OCI-LY1 (cell line): ENCODE results near the gene GMDS.

ENCODE experiments used
- H2AFZ ChIP-seq: fragments of 200-600 bp; sonication (generic), shearing (Covaris generic); 2 replicates; pipeline ENCODE4 v1.6.0; 2014; ENCODE audit warnings: antibody characterized with exemption, mild to moderate bottlenecking, low read length
- H3F3A ChIP-seq: fragments of 200-600 bp; sonication (generic), shearing (Covaris generic); 2 replicates; pipeline ENCODE4 v1.6.0; 2014; ENCODE audit warnings: mild to moderate bottlenecking, antibody characterized with exemption, low read length, moderate library complexity; ENCODE audit not compliant: insufficient read depth
- H3K27ac ChIP-seq: fragments of 200-600 bp; sonication (generic); 2 replicates; pipeline ENCODE4 v1.5.1; 2014; ENCODE audit warnings: low read length, mixed run types, mild to moderate bottlenecking, low read depth; ENCODE audit not compliant: poor library complexity, severe bottlenecking
- H3K27me3 ChIP-seq: fragments of 200-600 bp; sonication (generic); 2 replicates; pipeline ENCODE4 v1.6.0; 2014; ENCODE audit warnings: antibody characterized with exemption, mild to moderate bottlenecking, low read length, moderate library complexity; ENCODE audit not compliant: insufficient read depth
- H3K36me3 ChIP-seq: fragments of 200-600 bp; sonication (generic); 2 replicates; pipeline ENCODE4 v1.6.1; 2014; ENCODE audit warnings: mild to moderate bottlenecking, antibody characterized with exemption, low read length, moderate library complexity, mixed read lengths; ENCODE audit not compliant: insufficient read depth
- H3K4me1 ChIP-seq: fragments of 200-600 bp; sonication (generic); 2 replicates; pipeline ENCODE4 v1.5.1; 2014; ENCODE audit warnings: mild to moderate bottlenecking, low read length, moderate library complexity; ENCODE audit not compliant: insufficient read depth, severe bottlenecking
- H3K4me2 ChIP-seq: fragments of 200-600 bp; sonication (generic), shearing (Covaris generic); 2 replicates; pipeline ENCODE4 v1.6.1; 2014; ENCODE audit warnings: low read length
- H3K4me3 ChIP-seq: fragments of 200-600 bp; sonication (generic); 2 replicates; pipeline ENCODE4 v1.5.1; 2014; ENCODE audit warnings: low read length, low read depth, mild to moderate bottlenecking, mixed read lengths; ENCODE audit not compliant: poor library complexity, severe bottlenecking
- H3K79me2 ChIP-seq: fragments of 200-600 bp; shearing (Covaris generic); 2 replicates; pipeline ENCODE4 v1.6.1; 2016; ENCODE audit warnings: mixed run types, low read length, mixed read lengths; ENCODE audit not compliant: insufficient read depth
- H3K9ac ChIP-seq: fragments of 200-600 bp; sonication (generic), shearing (Covaris generic); 2 replicates; pipeline ENCODE4 v1.6.1; 2014; ENCODE audit warnings: mild to moderate bottlenecking, low read length, mixed read lengths
- H3K9me2 ChIP-seq: fragments of 200-600 bp; sonication (generic), shearing (Covaris generic); 2 replicates; pipeline ENCODE4 v1.6.1; 2014; ENCODE audit warnings: low read depth, mild to moderate bottlenecking, low read length, mixed read lengths
- H3K9me3 ChIP-seq: fragments of 200-600 bp; shearing (Covaris generic); 2 replicates; pipeline ENCODE4 v1.6.1; 2014; ENCODE audit warnings: low read length, mixed read lengths
- H4K20me1 ChIP-seq: fragments of 200-600 bp; sonication (generic), shearing (Covaris generic); 2 replicates; pipeline ENCODE4 v1.6.0; 2016; ENCODE audit warnings: mild to moderate bottlenecking, low read length; ENCODE audit not compliant: insufficient read depth
- EZH2 ChIP-seq: fragments of 200-600 bp; sonication (generic), shearing (Covaris generic); IDR thresholded peaks from 2 replicates; pipeline ENCODE4 v1.8.0; 2017; ENCODE audit warnings: borderline replicate concordance, mixed run types, mild to moderate bottlenecking, antibody characterized with exemption, low read length, moderate library complexity, mixed read lengths
- TF ChIP-seq, protein P1 (sequence below): fragments of 200-600 bp; sonication (generic), shearing (Covaris generic); IDR thresholded peaks from 2 replicates; pipeline ENCODE4 v1.5.1; 2017; ENCODE audit warnings: mild to moderate bottlenecking, antibody characterized with exemption, low read length, moderate library complexity, mixed read lengths

Gene GMDS

GRCh38 chr6:1840491-1841121, 404.8 kb downstream of the GMDS start:
- Histone ChIP-seq H4K20me1 (no peaks in the 10 kb centered on the region), H3K79me2 (no peaks in the 10 kb centered on the region), H3K9ac (no peak overlapping the region), H3K27ac (no peak overlapping the region), H3K4me2 (no peak overlapping the region), H3K4me3 (no peak overlapping the region), H3K4me1 (peaks cover 13% of the 10 kb centered on the region), H3K9me2 (no peaks in the 10 kb centered on the region), H3F3A (no peaks in the 10 kb centered on the region), H2AFZ (no peak overlapping the region), H3K36me3 (no peaks in the 10 kb centered on the region; the same call in 1 of the 2 replicates), H3K9me3 (0 out of 2 replicates have a peak, but pooled peaks cover 6% of the 10 kb centered on the region), H3K27me3 (no peaks in the 10 kb centered on the region)
- no peak for TF ChIP-seq EZH2
- TF ChIP-seq, protein P1, sequence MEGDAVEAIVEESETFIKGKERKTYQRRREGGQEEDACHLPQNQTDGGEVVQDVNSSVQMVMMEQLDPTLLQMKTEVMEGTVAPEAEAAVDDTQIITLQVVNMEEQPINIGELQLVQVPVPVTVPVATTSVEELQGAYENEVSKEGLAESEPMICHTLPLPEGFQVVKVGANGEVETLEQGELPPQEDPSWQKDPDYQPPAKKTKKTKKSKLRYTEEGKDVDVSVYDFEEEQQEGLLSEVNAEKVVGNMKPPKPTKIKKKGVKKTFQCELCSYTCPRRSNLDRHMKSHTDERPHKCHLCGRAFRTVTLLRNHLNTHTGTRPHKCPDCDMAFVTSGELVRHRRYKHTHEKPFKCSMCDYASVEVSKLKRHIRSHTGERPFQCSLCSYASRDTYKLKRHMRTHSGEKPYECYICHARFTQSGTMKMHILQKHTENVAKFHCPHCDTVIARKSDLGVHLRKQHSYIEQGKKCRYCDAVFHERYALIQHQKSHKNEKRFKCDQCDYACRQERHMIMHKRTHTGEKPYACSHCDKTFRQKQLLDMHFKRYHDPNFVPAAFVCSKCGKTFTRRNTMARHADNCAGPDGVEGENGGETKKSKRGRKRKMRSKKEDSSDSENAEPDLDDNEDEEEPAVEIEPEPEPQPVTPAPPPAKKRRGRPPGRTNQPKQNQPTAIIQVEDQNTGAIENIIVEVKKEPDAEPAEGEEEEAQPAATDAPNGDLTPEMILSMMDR = no peak

DNA sequence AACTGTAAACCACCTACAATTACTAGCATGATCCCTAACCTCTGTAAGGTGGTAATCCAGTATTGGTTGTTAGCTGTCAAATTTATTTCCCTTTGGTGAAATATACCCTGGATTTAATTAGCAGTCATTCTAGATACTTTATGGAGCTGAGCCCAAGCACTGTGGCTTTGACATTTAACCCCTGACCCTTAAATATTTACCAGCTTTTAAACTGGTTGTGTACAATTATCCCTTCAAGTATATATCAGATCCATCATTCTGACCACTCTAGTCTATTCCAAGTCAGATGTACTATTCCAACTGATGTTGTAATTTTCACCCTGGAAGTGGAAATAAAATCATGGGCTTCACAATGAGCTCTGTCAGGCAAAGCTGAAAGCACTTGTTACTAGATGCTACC, 406.0 kb downstream of the GMDS start:
- no peak overlapping the region for H2AFZ ChIP-seq

DNA sequence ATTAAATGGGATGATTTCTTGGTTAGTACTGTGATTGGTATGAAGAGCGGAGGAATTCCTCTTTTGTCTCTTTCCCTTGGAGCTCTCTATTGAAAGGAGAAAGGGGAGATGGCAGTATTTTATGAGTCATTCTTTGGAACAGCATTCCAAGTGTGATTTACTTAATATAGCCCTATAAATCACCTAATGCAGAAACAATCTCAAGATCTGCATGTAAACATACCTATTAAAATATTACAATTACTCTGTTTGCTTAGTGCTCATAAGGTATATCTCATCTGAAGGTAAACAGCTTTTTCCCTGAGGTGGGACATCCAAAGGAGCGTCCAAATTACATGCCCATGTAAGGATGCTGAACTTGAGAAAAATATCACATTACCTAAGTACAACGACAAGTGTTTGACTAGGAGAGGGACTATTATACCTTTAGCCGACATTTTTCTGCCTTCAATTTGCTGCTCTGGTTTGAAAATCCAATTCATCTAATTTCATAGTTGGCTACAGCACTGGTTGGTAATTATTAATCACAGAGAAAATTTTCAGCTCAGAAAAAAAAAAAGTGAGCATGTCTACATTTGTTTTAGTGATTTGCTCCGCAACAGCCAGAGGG, 406.7 kb downstream of the GMDS start:
- Histone ChIP-seq H3K4me3 (no peak overlapping the region), H3K4me1 (peaks cover 13% of the 10 kb centered on the region), H3K9ac (no peak overlapping the region), H3F3A (no peaks in the 10 kb centered on the region), H3K9me3 (no peaks in the 10 kb centered on the region), H3K27ac (no peak overlapping the region), H3K36me3 (no peaks in the 10 kb centered on the region), H2AFZ (no peak overlapping the region), H3K4me2 (no peak overlapping the region), H3K79me2 (no peaks in the 10 kb centered on the region), H4K20me1 (no peaks in the 10 kb centered on the region), H3K9me2 (no peaks in the 10 kb centered on the region), H3K27me3 (no peaks in the 10 kb centered on the region)
- no peak for TF ChIP-seq EZH2

More for the DNA sequence above, 406.0 kb downstream of the GMDS start:
- Histone ChIP-seq H3K9me2 (no peaks in the 10 kb centered on the region), H3K4me2 (no peak overlapping the region), H3K9ac (no peak overlapping the region), H3K4me3 (no peak overlapping the region), H3K27me3 (no peaks in the 10 kb centered on the region), H3K4me1 (peaks cover 13% of the 10 kb centered on the region), H3K27ac (no peak overlapping the region), H3K36me3 (no peaks in the 10 kb centered on the region), H4K20me1 (no peaks in the 10 kb centered on the region), H3K79me2 (no peaks in the 10 kb centered on the region), H3K9me3 (no peaks in the 10 kb centered on the region), H3F3A (no peaks in the 10 kb centered on the region)
- no peak for TF ChIP-seq EZH2
- TF ChIP-seq, protein P1 = no peak

DNA sequence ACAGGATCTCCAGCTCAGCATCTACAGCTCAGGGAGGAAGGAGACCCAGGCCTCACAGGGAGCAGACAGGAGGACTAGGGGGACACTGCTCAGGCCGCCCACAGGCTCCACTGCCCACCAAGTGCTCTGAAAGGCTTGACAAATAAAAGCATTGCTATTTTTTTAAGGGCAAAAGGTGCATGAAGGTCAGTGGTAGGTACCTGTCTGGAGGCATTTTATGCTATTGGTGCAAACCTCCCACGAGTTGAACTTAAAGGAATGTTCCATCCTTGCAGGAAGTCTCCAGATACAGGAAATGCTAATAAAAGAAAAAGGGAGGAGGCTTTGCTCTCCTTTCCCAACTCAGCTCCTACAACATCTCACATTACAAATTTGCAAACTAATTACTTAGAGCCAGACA, 407.6 kb downstream of the GMDS start:
- Histone ChIP-seq H3K36me3 (no peaks in the 10 kb centered on the region), H3K4me3 (no peak overlapping the region), H3K9me2 (no peaks in the 10 kb centered on the region), H3K27ac (no peak overlapping the region), H3K4me1 (peaks cover 18% of the 10 kb centered on the region), H4K20me1 (no peaks in the 10 kb centered on the region), H3K79me2 (no peaks in the 10 kb centered on the region), H3K27me3 (no peaks in the 10 kb centered on the region), H3K4me2 (no peak overlapping the region), H2AFZ (no peak overlapping the region), H3K9me3 (no peaks in the 10 kb centered on the region), H3F3A (no peaks in the 10 kb centered on the region), H3K9ac (no peak overlapping the region)
- TF ChIP-seq, protein P1 = no peak
- TF ChIP-seq EZH2 = no peak
